ENCODE results near the gene UFC1. TPM values are rescaled to one million over a fixed set of nuclear protein-coding genes. Genes with fewer than 3 reads are reported as not detected.

Gene UFC1
- total and polyA plus RNA-seq, 2 donors from 2014 or later: 96.9 to 175 TPM

DNA sequence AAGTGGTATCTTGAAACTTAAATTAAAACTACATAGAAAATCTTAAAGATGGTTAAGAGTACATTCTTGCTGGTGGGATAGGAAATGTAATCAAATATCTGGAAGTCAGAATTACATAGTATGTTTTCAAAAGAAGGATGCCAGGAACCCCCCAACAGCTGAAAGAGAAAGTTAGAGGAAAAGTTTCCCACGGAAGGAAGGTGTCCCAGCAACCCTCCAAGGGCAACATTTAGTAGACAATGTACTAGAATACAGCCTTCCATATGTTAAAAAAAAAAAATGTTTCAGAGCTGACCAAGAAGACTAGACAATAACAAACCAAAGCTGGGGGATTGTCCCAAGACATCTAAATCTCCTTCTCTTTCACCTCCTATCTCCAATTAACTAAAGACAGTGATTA lies 23.5 kb upstream of the UFC1 start:
- FAIRE-seq: no peak
- Histone ChIP-seq H3K27ac (ENCODE audit: low read depth in 2 of 2, low read length in 2 of 2) (no peak overlapping the region), H3K9ac (ENCODE audit: low read length in 3 of 3) (no peak overlapping the region), H3K4me1 (ENCODE audit: control insufficient read depth in 2 of 3, insufficient read depth in 2 of 3, low read depth in 1 of 3, low read length in 3 of 3) (peaks cover 3 to 25% (median 11%) of the 10 kb centered on the region in 3 donors), H3K36me3 (ENCODE audit: control insufficient read depth in 2 of 3, insufficient read depth in 3 of 3, low read length in 3 of 3) (peaks cover 4 to 27% (median 14%) of the 10 kb centered on the region in 3 donors), H3K4me3 (ENCODE audit: low read length in 3 of 3) (no peak overlapping the region), H3K27me3 (ENCODE audit: control insufficient read depth, insufficient read depth, low read length) (no peaks in the 10 kb centered on the region), H3K9me3 (ENCODE audit: control insufficient read depth in 2 of 3, insufficient read depth in 1 of 3, low read length in 3 of 3) (no peaks in the 10 kb centered on the region)
- intact Hi-C loops (cut with DNase I): no loop called here
- TF ChIP-seq, protein P1, sequence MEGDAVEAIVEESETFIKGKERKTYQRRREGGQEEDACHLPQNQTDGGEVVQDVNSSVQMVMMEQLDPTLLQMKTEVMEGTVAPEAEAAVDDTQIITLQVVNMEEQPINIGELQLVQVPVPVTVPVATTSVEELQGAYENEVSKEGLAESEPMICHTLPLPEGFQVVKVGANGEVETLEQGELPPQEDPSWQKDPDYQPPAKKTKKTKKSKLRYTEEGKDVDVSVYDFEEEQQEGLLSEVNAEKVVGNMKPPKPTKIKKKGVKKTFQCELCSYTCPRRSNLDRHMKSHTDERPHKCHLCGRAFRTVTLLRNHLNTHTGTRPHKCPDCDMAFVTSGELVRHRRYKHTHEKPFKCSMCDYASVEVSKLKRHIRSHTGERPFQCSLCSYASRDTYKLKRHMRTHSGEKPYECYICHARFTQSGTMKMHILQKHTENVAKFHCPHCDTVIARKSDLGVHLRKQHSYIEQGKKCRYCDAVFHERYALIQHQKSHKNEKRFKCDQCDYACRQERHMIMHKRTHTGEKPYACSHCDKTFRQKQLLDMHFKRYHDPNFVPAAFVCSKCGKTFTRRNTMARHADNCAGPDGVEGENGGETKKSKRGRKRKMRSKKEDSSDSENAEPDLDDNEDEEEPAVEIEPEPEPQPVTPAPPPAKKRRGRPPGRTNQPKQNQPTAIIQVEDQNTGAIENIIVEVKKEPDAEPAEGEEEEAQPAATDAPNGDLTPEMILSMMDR (IDR thresholded peaks at IDR 0.05; ENCODE audit: borderline replicate concordance, extremely low read depth, insufficient read depth): no peak
- DNase-seq: no peak

DNA sequence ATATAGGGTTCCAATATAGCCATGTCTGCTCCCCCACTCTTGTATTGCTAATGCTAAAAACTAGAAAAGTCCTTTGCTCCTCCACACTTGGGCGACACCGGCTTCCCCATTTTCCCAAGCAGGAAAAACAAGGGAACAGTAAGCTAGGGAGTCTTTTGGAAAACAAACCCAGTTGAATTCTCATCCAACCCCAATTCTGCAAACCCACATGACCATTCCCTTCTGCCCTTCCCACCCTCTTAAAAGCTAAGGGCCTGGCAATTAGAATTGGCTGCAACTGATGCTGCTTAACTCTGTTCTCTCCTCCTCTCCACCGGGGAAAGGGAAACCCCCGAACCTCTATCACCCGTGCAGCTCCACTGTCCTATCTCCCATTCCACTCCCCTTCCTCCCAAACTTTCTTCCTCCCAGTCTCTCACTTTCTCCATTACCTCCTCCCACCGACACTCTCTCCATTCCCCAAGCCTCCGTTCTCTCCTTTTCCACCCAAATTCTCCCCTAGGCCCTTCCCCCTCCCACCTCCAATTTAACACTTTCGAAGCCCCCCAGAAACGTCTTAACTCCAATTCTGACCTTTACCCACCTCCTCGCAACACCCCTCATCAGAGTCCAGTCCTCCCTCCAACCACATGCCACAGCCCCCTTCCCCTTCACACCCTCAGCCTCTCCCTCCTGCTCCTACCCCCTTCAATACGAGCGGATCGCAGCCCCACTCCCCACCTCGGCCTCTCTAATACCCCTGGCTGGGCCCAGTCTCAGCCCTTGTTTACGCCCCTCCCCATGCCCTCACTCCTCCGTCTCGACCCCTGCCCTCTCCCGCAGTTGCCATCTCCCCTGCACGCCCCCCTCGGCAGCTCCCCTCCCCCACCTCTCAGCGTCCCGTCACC lies 22.0 kb upstream of the UFC1 start:
- H3K4me1 ChIP-seq (ENCODE audit: control insufficient read depth in 2 of 3, insufficient read depth in 2 of 3, low read depth in 1 of 3, low read length in 3 of 3): peaks cover 3 to 25% (median 11%) of the 10 kb centered on the region in 3 donors
- TF ChIP-seq, protein P1 (IDR thresholded peaks at IDR 0.05; ENCODE audit: borderline replicate concordance, extremely low read depth, insufficient read depth): no peak
- FAIRE-seq: no peak
- H3K27ac ChIP-seq (ENCODE audit: low read depth in 2 of 2, low read length in 2 of 2): peak overlapping the region; percentile 96 to 99
- H3K9ac ChIP-seq (ENCODE audit: low read length in 3 of 3): peak overlapping the region; percentile 83 to 93 (median 91)
- H3K4me3 ChIP-seq (ENCODE audit: low read length in 3 of 3): peak overlapping the region; percentile 84 to 96 (median 93)
- H3K27me3 ChIP-seq (ENCODE audit: control insufficient read depth, insufficient read depth, low read length): no peaks in the 10 kb centered on the region
- intact Hi-C loops (cut with DNase I): no loop called here
- H3K9me3 ChIP-seq (ENCODE audit: control insufficient read depth in 2 of 3, insufficient read depth in 1 of 3, low read length in 3 of 3): no peaks in the 10 kb centered on the region
- H3K36me3 ChIP-seq (ENCODE audit: control insufficient read depth in 2 of 3, insufficient read depth in 3 of 3, low read length in 3 of 3): peaks cover 4 to 23% (median 11%) of the 10 kb centered on the region in 3 donors
- peak in 1 of 5 donors; percentile 42 for DNase-seq

DNA sequence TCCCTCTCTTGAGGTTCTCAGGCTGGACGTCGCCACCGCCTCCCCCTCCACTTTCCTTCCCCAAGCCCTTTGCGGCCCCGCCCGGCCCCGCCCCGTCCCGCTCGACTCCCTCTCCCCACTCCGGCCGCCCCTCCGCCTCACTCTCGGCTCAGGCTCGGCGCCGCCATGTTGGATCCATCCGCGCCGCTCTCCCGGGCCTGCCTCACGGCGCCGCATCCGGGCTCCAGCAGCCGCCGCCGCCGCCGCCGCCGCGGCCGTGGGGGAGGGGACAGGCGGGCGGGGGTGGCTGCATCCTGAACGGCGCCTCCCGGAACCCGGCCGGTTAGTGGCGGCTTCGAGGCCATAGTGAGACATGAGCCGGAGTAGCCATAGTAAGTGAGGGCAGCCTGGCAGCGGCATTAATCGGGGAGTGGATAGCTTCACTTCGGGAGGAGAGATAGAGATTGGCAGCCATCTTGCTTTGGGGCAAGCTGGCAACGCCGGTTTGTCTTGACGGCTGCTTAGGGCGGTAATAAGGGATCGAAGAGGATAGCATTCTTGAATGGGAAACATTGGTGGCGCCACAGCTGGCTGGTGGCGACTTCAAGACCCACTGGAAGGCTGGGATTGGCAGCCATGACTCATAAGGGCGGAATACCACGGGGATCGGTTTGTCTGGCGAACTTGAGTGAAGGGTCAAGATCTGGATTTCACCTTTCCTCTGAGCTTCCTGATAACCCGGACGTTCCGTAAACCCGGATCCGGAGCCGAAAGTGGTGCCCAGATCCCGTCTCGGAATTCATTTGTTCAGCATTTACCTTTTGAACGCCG lies 21.2 kb upstream of the UFC1 start, which contains the start of gene DEDD:
Gene DEDD (minus strand): TSS at position 258 of the 810 bp plus-strand sequence. CDS start 8,205 bp downstream, outside the sequence.
- intact Hi-C loops (cut with DNase I): no loop called here
- Histone ChIP-seq H3K9me3 (ENCODE audit: control insufficient read depth in 2 of 3, insufficient read depth in 1 of 3, low read length in 3 of 3) (no peaks in the 10 kb centered on the region), H3K4me1 (ENCODE audit: control insufficient read depth in 2 of 3, insufficient read depth in 2 of 3, low read depth in 1 of 3, low read length in 3 of 3) (peaks cover 3 to 19% (median 9%) of the 10 kb centered on the region in 3 donors), H3K27ac (ENCODE audit: low read depth in 2 of 2, low read length in 2 of 2) (peak within 1 kb of the TSS; percentile 96 to 99), H3K9ac (ENCODE audit: low read length in 3 of 3) (peak within 1 kb of the TSS; percentile 93 to 97 (median 96)), H3K36me3 (ENCODE audit: control insufficient read depth in 2 of 3, insufficient read depth in 3 of 3, low read length in 3 of 3) (peaks cover 0 to 15% (median 8%) of the 10 kb centered on the region in 3 donors), H3K4me3 (ENCODE audit: low read length in 3 of 3) (peak within 1 kb of the TSS; percentile 94 to 96 (median 94)), H3K27me3 (ENCODE audit: control insufficient read depth, insufficient read depth, low read length) (no peaks in the 10 kb centered on the region)
- FAIRE-seq (peak; percentile 39), DNase-seq (peak; percentile 96 to 98 (median 97))
- TF ChIP-seq, protein P1 (IDR thresholded peaks at IDR 0.05; ENCODE audit: borderline replicate concordance, extremely low read depth, insufficient read depth): no peak
